Hematopoietic multipotent progenitor cell (in vitro differentiated cells): ENCODE measurements around the gene TSFM. TPM values are rescaled to one million over a fixed set of nuclear protein-coding genes. Genes with fewer than 3 reads are reported as not detected.

ENCODE experiments used
- DNase-seq, 3 donors: peaks; one replicate each; pipeline ENCODE4 v3.0.0-alpha.2; 2011 to 2015; ENCODE audit warnings: low read depth in 2 of 3, low spot score in 2 of 3
- total RNA-seq: library from RNA; depleted of rRNA; stranded (reverse); fragments of >200 nt; gene quantifications from one replicate; pipeline ENCODE4 v1.2.3, GENCODE V29; 2012

Gene TSFM
- 15.6 TPM for total RNA-seq

GRCh38 chr12:57782608-57783465 lies at the start of gene TSFM:
TSFM (plus strand) TSS chr12:57782787; CDS start chr12:57782802, 15 bp downstream.
- DNase-seq, result peak; percentile 95 to 98 (median 97)

GRCh38 chr12:57733928-57734327 lies 48.7 kb upstream of the TSFM start:
- no peak for DNase-seq

- no peak for DNase-seq
Observed at GRCh38 chr12:57734591-57734990, 48.0 kb upstream of the TSFM start.

- DNase-seq, result no peak
Observed at GRCh38 chr12:57735198-57735855, 47.3 kb upstream of the TSFM start.

- no peak for DNase-seq
Observed at GRCh38 chr12:57735952-57736740, 46.4 kb upstream of the TSFM start.

- no peak for DNase-seq
Observed at GRCh38 chr12:57736741-57737466, 45.7 kb upstream of the TSFM start.

- DNase-seq, result no peak
Observed at GRCh38 chr12:57737467-57738460, 44.8 kb upstream of the TSFM start.

GRCh38 chr12:57738661-57739237 lies 43.8 kb upstream of the TSFM start, which contains the start of gene AGAP2:
AGAP2 (minus strand) TSS chr12:57738742; CDS start chr12:57738246, 496 bp downstream.
- DNase-seq, result no peak

- DNase-seq, result no peak
Observed at GRCh38 chr12:57739387-57739786, 43.2 kb upstream of the TSFM start.

- DNase-seq, result no peak
Observed at GRCh38 chr12:57739914-57740538, 42.6 kb upstream of the TSFM start.

- peak; percentile 55 to 91 (median 84) for DNase-seq
Observed at GRCh38 chr12:57740656-57741412, 41.8 kb upstream of the TSFM start.

GRCh38 chr12:57741413-57741789 lies 41.2 kb upstream of the TSFM start:
- DNase-seq, result no peak

GRCh38 chr12:57741844-57742738 lies 40.5 kb upstream of the TSFM start:
- peak; percentile 50 to 81 (median 80) for DNase-seq

GRCh38 chr12:57743769-57744168 lies 38.8 kb upstream of the TSFM start:
- no peak for DNase-seq

- peak in 2 of 3 donors; percentile 91 for DNase-seq
Observed at GRCh38 chr12:57744194-57744776, 38.3 kb upstream of the TSFM start.

GRCh38 chr12:57744777-57745484 lies 37.7 kb upstream of the TSFM start, which contains the start of gene TSPAN31:
TSPAN31 (plus strand) TSS chr12:57745039; CDS start chr12:57745155, 116 bp downstream.
- peak; percentile 85 to 99 (median 98) for DNase-seq
